ENCODE data around the gene TBC1D17.

GRCh38 chr19:49839713-49840112, 37.8 kb upstream of the TBC1D17 start:
- TF ChIP-seq CTCF (IDR thresholded peaks at IDR 0.05): no peak
- TF ChIP-seq ZFX (IDR thresholded peaks at IDR 0.05; ENCODE audit: borderline replicate concordance): no peak
